ENCODE data around the gene CFD.
A peak's percentile ranks its signal among the peaks of the same experiment; 100 is the strongest.
"Not testable (repeated sequence)": the region's sequence is repeated elsewhere in the genome, so short reads cannot be mapped to it uniquely, and the experiment has no call there.

CFD gene

GRCh38 chr19:825897-826644 lies 33.4 kb upstream of the CFD start:
- no peak for DNase-seq

GRCh38 chr19:827314-827709 lies 32.2 kb upstream of the CFD start:
- no peak for DNase-seq

GRCh38 chr19:827710-828321 lies 31.6 kb upstream of the CFD start, which contains the start of gene AZU1:
Gene AZU1, plus strand, starts transcription at chr19:827837. Its CDS starts 10 bp downstream, at chr19:827847.
- no peak for DNase-seq

- DNase-seq: no peak
Observed at GRCh38 chr19:829129-829758, 30.2 kb upstream of the CFD start.

GRCh38 chr19:831407-832369 lies 27.8 kb upstream of the CFD start:
- no peak for DNase-seq

- no peak for DNase-seq
Observed at GRCh38 chr19:834216-834615, 25.2 kb upstream of the CFD start.

GRCh38 chr19:835210-835810 lies 24.2 kb upstream of the CFD start:
- DNase-seq: no peak

GRCh38 chr19:840519-841206 lies 18.8 kb upstream of the CFD start, which contains the start of gene PRTN3:
Gene PRTN3, plus strand, starts transcription at chr19:840999. Its CDS starts 10 bp downstream, at chr19:841009.
- DNase-seq: no peak

GRCh38 chr19:842802-843179 lies 16.7 kb upstream of the CFD start:
- not testable (repeated sequence) for DNase-seq

GRCh38 chr19:843180-843835 lies 16.2 kb upstream of the CFD start:
- DNase-seq: no peak

- DNase-seq: no peak
Observed at GRCh38 chr19:843836-844545, 15.5 kb upstream of the CFD start.

- no peak for DNase-seq
Observed at GRCh38 chr19:844546-844971, 14.9 kb upstream of the CFD start.

- DNase-seq: no peak
Observed at GRCh38 chr19:845707-846521, 13.6 kb upstream of the CFD start.

GRCh38 chr19:848386-848921 lies 11.0 kb upstream of the CFD start:
- no peak for DNase-seq

- not testable (repeated sequence) for DNase-seq
Observed at GRCh38 chr19:849195-849594, 10.3 kb upstream of the CFD start.

GRCh38 chr19:850221-850978 lies 9.1 kb upstream of the CFD start:
- DNase-seq: peak; percentile 77

GRCh38 chr19:850979-851335 lies 8.5 kb upstream of the CFD start:
- no peak for DNase-seq
